HG02884 (cell line): Measurements from ENCODE around the gene TDRD6.
"Not testable (repeated sequence)": the region's sequence is repeated elsewhere in the genome, so short reads cannot be mapped to it uniquely, and the experiment has no call there.

Source experiments
- ATAC-seq: cut with Tn5 transposase; IDR thresholded peaks from one replicate; pipeline ENCODE4 v1.9.1; 2021; ENCODE audit warnings: mild to moderate bottlenecking, moderate library complexity; ENCODE audit not compliant: unreplicated experiment

The TDRD6 gene

GRCh38 chr6:46736906-46737305, 49.2 kb downstream of the TDRD6 start:
- ATAC-seq: no peak

- no peak for ATAC-seq
Observed at GRCh38 chr6:46741482-46741881, 53.8 kb downstream of the TDRD6 start.

GRCh38 chr6:46741910-46742309, 54.2 kb downstream of the TDRD6 start:
- no peak for ATAC-seq

- ATAC-seq: no peak
Observed at GRCh38 chr6:46743425-46744158, 55.9 kb downstream of the TDRD6 start.

GRCh38 chr6:46744159-46744725, 56.6 kb downstream of the TDRD6 start:
- not testable (repeated sequence) for ATAC-seq

- no peak for ATAC-seq
Observed at GRCh38 chr6:46745973-46746372, 58.3 kb downstream of the TDRD6 start.

- no peak for ATAC-seq
Observed at GRCh38 chr6:46746696-46747095, 59.0 kb downstream of the TDRD6 start, which contains the start of gene ANKRD66. Gene ANKRD66 (plus strand): TSS chr6:46746933. CDS start chr6:46751949, 5,016 bp downstream.

- ATAC-seq: no peak
Observed at GRCh38 chr6:46748940-46749503, 61.3 kb downstream of the TDRD6 start.

GRCh38 chr6:46749731-46750130, 62.0 kb downstream of the TDRD6 start:
- ATAC-seq: no peak

GRCh38 chr6:46751658-46752057, 64.0 kb downstream of the TDRD6 start:
- no peak for ATAC-seq
